Natural killer cell treated with Interleukin-12 subunit alpha and Interleukin-12 subunit beta and Interleukin-15 and Interleukin-18, amount 100 ng/mL, for 72 hours (primary cell): Measurements from ENCODE around the gene SLC23A2. TPM values are rescaled to one million over a fixed set of nuclear protein-coding genes. Genes with fewer than 3 reads are reported as not detected.

Experiments
- ATAC-seq, 2 donors: fragments of 150-1000 bp; cut with Tn5 transposase in 1 of 2; sonication (Bioruptor Pico), chemical (Tn5 transposase) in 1 of 2; 2 replicates each; pipeline ENCODE4 v1.10.0; 2021
- DNase-seq: peaks from one replicate; pipeline ENCODE4 v3.0.0; 2022; ENCODE audit warnings: low spot score
- H3K27ac Mint-ChIP-seq, 2 donors: 1 replicate in 1 of 2; 2 replicates in 1 of 2; pipeline ENCODE4 v1.8.0; 2022; ENCODE audit warnings: mixed read lengths in 2 of 2, mild to moderate bottlenecking in 1 of 2, moderate library complexity in 1 of 2
- H3K27me3 Mint-ChIP-seq, 2 donors: 1 replicate in 1 of 2; 2 replicates in 1 of 2; pipeline ENCODE4 v1.8.0; 2022; ENCODE audit warnings: mixed read lengths in 2 of 2
- H3K36me3 Mint-ChIP-seq: one replicate; pipeline ENCODE4 v1.8.0; 2022; ENCODE audit warnings: mixed read lengths
- H3K4me1 Mint-ChIP-seq, 2 donors: 1 replicate in 1 of 2; 2 replicates in 1 of 2; pipeline ENCODE4 v1.8.0; 2022; ENCODE audit warnings: low read depth in 2 of 2, mixed read lengths in 2 of 2, mild to moderate bottlenecking in 1 of 2
- H3K4me3 Mint-ChIP-seq: one replicate; pipeline ENCODE4 v1.8.0; 2022; ENCODE audit warnings: mixed read lengths
- H3K9me3 Mint-ChIP-seq: 2 replicates; pipeline ENCODE4 v1.8.0; 2022; ENCODE audit warnings: mixed read lengths
- total RNA-seq, 2 donors: library from RNA; stranded (reverse); gene quantifications; one replicate each; pipeline ENCODE4 v1.2.3, GENCODE V29; 2022

The SLC23A2 gene
- total RNA-seq, 2 donors from 2014 or later: 18.6 to 32.9 TPM

DNA sequence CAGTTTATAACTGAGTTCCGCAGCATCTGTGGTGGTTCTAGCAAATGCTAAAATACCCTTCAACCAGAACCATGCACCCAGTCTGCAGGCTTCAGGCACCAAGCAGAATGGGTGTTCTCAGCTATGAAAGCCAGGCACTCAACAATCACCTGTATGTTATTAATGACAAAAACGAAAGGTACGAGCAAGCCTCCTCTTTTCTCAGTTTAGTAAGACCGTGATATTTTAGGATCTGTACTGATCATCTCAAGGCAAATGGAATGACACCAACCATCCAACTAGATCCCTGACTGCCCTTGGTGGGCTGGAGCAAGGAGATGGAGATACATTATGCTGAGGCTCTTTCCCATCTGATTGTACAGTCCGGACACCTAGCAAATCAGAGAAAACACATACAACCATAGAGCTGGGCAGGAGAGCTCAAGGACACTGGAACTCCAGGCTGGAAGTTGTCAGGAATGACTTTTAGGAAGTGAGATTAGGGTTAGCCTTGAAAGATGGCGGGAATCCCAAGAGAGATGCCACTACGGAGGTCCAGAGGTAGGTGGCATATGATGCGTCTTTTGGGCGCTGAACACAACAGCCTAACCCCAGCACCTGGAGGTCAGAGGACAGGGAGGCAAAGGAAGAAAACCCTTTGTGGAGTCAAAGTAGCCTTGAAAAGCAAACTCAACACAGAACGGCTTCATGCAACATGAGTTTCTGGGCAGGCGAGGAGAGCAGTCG, 33.4 kb downstream of the SLC23A2 start:
- ATAC-seq (no peak), DNase-seq (no peak)
- Mint-ChIP-seq H3K27ac (peak overlapping the region in 1 of 2 donors; percentile 47), H3K9me3 (no peaks in the 10 kb centered on the region), H3K4me3 (no peak overlapping the region), H3K36me3 (peaks cover 8% of the 10 kb centered on the region), H3K27me3 (no peaks in the 10 kb centered on the region), H3K4me1 (peaks cover 4 to 11% of the 10 kb centered on the region in 2 donors)

DNA sequence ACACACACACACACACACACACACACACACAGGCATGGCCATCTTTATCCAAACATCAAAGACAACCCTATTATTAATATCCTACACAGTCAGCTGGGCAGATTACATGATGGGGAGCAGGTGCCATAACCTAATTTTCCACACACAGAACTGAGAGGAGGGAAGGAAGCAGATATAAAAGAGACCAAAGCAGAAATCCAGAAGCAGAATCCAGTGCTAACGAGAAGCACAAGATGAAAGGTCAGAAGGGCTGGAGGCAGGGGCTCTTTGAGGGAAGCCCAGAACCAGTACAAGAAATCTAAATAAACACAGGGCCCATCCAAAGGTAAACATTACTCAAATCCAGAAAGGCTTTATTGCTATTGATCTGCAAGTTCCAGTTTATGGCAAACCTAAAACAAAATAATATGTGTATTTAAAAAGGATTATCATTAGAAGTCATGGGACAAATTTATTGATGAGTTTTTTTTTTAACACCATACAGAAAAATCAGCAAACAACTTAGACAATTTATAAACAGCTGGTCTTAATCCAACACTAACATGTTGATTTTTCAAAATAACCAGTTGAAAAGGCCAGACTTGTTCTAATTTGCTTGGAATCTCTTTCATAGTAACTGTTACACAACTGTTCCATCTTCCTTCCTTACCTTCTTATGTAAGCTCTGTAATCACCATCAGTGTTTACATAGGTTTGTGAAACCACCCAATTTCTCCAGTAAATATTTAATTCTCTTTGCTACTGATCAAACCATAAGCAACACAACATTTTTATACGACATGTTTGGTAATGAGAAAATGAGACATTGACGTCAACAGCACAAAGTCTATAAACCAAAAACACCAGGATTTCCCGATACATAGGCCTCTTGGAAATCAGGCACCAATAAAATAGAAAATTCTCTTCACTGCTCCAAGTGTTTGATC, 34.2 kb downstream of the SLC23A2 start:
- no peak overlapping the region for H3K4me3 Mint-ChIP-seq
- peaks cover 4 to 10% of the 10 kb centered on the region in 2 donors for H3K4me1 Mint-ChIP-seq
- DNase-seq (no peak), ATAC-seq (no peak)
- peaks cover 8% of the 10 kb centered on the region for H3K36me3 Mint-ChIP-seq
- H3K9me3 Mint-ChIP-seq: no peaks in the 10 kb centered on the region
- no peaks in the 10 kb centered on the region for H3K27me3 Mint-ChIP-seq
- H3K27ac Mint-ChIP-seq: peak overlapping the region in 1 of 2 donors; percentile 47

DNA sequence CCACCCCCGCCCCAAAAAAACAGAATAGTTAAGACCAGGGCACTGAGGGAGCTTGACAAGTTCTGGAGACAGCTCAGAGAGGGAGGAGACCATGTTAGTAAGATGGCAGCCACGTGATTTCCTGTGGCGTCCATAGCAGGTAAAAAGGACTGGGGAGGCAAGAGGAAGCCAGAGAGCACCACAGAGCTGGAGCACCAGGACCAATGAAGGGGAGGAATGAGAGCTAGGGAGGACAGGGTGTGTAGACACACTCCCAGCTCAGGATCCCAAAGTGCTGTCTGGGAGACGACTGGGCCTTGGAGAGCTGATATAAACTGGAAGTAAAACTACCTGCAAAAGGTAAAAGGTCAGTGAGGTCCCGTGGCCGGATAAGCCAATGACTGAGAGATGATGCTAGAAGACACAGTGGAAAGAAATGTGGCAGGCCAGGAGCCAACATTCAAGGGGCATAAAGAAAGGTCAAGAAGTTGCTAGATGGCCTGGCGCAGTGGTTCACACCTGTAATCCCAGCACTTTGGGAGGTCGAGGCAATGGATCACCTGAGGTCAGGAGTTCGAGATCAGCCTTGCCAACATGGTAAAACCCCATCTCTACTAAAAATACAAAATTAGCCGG, 39.0 kb downstream of the SLC23A2 start:
- DNase-seq (no peak), ATAC-seq (peak; percentile 75 to 77)
- H3K9me3 Mint-ChIP-seq: no peaks in the 10 kb centered on the region
- peaks cover 13 to 20% of the 10 kb centered on the region in 2 donors for H3K4me1 Mint-ChIP-seq
- peak overlapping the region; percentile 65 for H3K4me3 Mint-ChIP-seq
- H3K27me3 Mint-ChIP-seq: no peaks in the 10 kb centered on the region
- H3K36me3 Mint-ChIP-seq: no peaks in the 10 kb centered on the region
- peak overlapping the region; percentile 73 to 80 for H3K27ac Mint-ChIP-seq

DNA sequence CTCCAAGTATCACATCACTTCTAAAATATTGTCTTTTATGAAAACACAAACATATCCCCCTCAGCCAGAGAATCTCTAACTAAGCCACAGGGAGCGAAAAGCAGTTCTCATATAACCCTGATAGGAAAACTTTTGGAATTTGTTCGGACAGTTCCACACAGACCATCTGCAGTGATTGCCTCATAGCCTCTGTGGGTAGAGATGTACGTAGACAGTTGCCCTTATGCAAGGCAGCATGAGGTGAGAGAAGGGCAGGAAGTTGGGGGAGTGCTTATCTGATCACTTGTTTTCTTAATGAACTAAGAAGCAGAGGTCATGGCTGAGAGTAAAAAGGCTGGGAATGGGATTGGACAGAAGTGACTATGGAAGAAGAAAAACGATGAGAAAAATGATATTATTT, 39.6 kb downstream of the SLC23A2 start:
- peak; percentile 68 for DNase-seq
- Mint-ChIP-seq H3K36me3 (no peaks in the 10 kb centered on the region), H3K27me3 (no peaks in the 10 kb centered on the region), H3K9me3 (no peaks in the 10 kb centered on the region), H3K27ac (peak overlapping the region; percentile 73 to 80), H3K4me3 (peak overlapping the region; percentile 65), H3K4me1 (peaks cover 13 to 20% of the 10 kb centered on the region in 2 donors)
- ATAC-seq: peak; percentile 94 to 95

DNA sequence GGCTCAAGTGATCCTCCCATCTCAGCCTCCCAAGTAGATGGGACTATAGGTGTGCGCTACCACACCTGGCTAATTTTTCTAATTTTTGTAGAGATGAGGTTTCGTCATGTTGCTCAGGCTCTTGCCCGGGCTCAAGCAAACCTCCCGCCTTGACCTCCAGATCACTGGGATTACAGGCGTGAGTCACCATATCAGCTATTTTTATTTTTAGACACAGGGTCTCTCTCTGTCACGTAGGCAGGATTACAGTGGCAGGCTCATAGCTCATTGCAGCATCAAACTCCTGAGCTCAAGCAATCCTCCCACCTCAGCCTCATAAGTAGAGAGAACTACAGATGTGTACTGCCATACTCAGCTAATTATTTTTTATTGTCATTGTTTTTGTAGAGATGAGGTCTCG, 41.7 kb downstream of the SLC23A2 start:
- ATAC-seq: no peak

DNA sequence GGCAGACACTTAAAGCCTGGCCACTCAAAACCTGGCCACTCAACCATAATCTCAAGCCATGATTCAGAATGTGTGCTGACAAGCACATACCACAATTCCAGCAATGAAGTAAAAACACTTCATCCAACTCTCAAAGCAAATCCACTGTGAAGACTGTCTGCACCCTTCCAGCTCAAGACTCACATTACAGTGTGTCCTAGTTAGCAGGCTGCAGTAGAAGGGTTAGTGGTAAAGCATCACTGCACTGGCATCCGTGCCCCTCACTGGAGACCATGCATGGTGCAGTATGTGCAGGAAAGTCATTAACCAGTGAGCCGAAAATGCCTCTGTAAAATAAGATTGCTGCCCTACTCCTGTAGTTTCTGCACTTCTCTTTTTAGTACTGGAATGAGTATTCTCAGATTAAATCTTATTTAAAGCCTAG, 43.4 kb downstream of the SLC23A2 start:
- Mint-ChIP-seq H3K9me3 (no peaks in the 10 kb centered on the region), H3K27ac (no peak overlapping the region), H3K4me3 (no peak overlapping the region), H3K36me3 (no peaks in the 10 kb centered on the region), H3K27me3 (no peaks in the 10 kb centered on the region), H3K4me1 (peaks cover 13 to 20% of the 10 kb centered on the region in 2 donors)
- no peak for ATAC-seq
- DNase-seq: no peak

More for the DNA sequence above, 41.7 kb downstream of the SLC23A2 start:
- H3K9me3 Mint-ChIP-seq: no peaks in the 10 kb centered on the region
- no peak overlapping the region for H3K4me3 Mint-ChIP-seq
- H3K27ac Mint-ChIP-seq: peak overlapping the region in 1 of 2 donors; percentile 40
- H3K27me3 Mint-ChIP-seq: no peaks in the 10 kb centered on the region
- H3K4me1 Mint-ChIP-seq: peaks cover 13 to 20% of the 10 kb centered on the region in 2 donors
- no peak for DNase-seq
- H3K36me3 Mint-ChIP-seq: no peaks in the 10 kb centered on the region

DNA sequence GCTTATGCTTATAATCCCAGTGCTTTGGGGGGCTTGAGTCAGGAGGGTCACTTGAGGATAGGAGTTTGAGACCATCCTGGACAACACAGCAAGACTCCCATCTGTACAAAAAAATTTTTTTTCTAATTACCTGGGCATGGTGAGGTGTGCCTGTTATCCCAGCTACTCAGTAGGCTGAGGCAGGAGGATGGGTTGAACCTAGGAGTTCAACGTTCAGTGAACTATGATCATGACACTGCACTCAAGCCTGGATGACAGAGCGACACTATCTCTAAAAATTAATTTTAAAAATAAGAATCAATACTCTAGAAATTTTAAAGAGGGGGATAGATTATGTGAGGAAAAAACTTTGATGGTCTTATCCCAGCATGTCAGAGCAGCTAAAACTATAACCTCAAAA, 44.1 kb downstream of the SLC23A2 start:
- DNase-seq (no peak), ATAC-seq (no peak)
- Mint-ChIP-seq H3K27ac (no peak overlapping the region), H3K36me3 (peaks cover 2% of the 10 kb centered on the region), H3K4me3 (no peak overlapping the region), H3K27me3 (no peaks in the 10 kb centered on the region), H3K4me1 (peaks cover 10 to 17% of the 10 kb centered on the region in 2 donors), H3K9me3 (no peaks in the 10 kb centered on the region)

DNA sequence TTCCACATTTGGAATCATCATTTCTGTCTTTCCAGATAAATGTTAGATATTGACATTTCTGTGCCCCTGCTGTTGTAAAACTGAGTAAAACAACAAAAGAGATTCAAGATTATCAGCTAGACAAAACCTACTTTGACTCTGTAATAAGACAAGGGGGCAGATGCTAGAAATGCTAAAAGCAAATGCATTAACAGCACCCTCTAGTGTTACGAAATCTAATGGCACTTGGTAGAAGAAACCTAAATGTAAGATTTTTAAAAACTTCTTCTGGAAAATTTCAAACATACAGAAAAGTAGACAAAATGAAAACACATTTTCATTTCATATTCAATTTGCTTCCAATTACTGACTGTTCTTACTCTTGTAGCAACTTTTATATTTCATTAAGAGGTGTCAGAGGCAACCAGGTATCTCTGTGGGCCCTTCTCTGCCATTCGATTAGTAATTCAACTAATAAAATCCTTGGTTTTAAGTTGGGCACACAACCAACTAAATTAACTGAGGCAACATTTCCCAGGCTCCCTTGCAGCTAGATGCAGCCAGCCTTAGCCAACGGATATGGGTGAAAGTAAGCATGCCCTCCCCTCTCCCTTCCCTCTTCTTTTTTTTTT, 45.0 kb downstream of the SLC23A2 start:
- DNase-seq: no peak
- ATAC-seq: peak in 1 of 2 donors; percentile 61
- Mint-ChIP-seq H3K4me1 (peaks cover 4 to 8% of the 10 kb centered on the region in 2 donors), H3K4me3 (no peak overlapping the region), H3K9me3 (no peaks in the 10 kb centered on the region), H3K36me3 (peaks cover 5% of the 10 kb centered on the region), H3K27ac (no peak overlapping the region), H3K27me3 (no peaks in the 10 kb centered on the region)

DNA sequence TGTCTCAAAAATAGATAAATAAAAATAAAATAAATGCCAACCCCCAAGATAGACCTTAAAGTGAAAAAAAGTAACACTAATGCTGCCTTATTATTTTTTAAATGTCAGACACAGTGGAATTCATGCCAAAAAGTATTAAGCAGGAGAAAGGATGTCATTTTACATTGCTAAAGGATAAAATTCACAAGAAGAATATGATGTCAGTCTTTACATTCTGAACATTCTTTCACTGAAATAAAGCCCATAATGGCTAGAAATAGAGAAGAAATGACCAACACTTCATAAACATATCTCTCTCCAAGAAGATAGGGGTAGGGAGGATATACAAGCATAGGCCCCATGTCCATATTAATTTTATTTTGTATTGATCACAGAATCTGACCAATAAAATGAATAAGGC, 47.4 kb downstream of the SLC23A2 start:
- peaks cover 5% of the 10 kb centered on the region for H3K36me3 Mint-ChIP-seq
- no peaks in the 10 kb centered on the region for H3K27me3 Mint-ChIP-seq

DNA sequence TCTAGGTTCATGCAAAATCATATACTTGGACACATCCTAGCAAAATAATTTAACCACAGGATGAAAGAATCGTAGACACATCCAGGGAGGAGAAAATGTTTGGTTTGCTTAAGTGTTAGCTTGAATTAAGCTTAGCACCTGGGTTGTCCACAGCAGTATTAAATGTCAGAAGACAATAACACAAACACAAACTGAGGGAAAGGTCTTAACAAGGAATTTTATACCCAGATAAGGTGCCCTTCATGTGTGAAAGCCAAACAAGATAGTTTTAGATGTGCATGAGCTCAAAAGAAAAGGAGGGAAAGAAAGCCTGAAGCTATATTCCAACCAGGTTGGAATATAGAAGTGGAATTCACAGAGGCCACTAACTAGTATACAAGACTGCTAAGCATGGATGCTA, 49.1 kb downstream of the SLC23A2 start:
- Mint-ChIP-seq H3K9me3 (no peaks in the 10 kb centered on the region), H3K4me1 (peaks cover 10 to 14% of the 10 kb centered on the region in 2 donors), H3K36me3 (peaks cover 5% of the 10 kb centered on the region), H3K27ac (no peak overlapping the region), H3K27me3 (no peaks in the 10 kb centered on the region), H3K4me3 (no peak overlapping the region)
- DNase-seq (no peak), ATAC-seq (no peak)

More for the DNA sequence above, 47.4 kb downstream of the SLC23A2 start:
- DNase-seq (no peak), ATAC-seq (no peak)
- Mint-ChIP-seq H3K4me3 (no peak overlapping the region), H3K9me3 (no peaks in the 10 kb centered on the region), H3K4me1 (peaks cover 9 to 13% of the 10 kb centered on the region in 2 donors), H3K27ac (no peak overlapping the region)

DNA sequence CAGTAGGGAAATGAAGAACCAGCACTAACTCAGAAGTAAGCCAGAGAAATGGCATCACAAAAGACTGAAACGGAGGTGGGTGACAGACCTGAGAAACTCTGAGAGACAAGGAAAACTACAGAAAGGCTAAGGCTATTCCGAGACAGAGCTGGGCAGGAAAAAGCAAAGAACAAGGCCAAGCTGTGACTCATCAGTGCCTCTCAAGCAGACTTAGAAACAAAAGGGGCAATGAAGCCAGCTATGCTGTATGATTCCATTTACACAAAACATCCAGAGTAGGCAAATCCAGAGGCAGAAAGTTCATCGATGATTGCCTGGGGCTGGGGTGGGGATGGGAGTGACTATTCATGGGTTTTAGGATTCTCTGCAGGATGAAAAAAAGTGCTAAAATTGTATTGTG, 50.0 kb downstream of the SLC23A2 start:
- ATAC-seq (no peak), DNase-seq (no peak)
- H3K9me3 Mint-ChIP-seq: no peaks in the 10 kb centered on the region
- H3K27ac Mint-ChIP-seq: no peak overlapping the region
- no peak overlapping the region for H3K4me3 Mint-ChIP-seq
- no peaks in the 10 kb centered on the region for H3K27me3 Mint-ChIP-seq
- H3K4me1 Mint-ChIP-seq: peaks cover 15 to 20% of the 10 kb centered on the region in 2 donors
- H3K36me3 Mint-ChIP-seq: peaks cover 5% of the 10 kb centered on the region

DNA sequence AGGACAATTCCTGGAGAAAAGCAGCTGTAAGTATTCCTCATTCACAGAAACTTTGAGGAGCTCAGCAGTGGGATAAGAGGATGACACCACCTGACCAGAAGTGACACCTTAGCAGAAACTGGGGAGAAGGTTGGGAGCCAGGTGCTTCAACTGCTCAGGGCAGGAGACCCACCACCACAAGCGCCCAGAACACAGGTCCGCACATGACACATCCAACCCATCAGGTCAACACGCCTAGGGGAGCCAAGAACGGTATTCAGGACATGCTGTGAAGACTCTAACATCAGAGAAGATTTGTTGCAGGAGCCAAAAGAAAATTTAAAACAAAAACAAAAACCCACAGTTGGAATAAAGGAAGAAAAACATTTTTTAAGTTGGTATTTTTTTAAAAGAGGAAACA, 50.5 kb downstream of the SLC23A2 start:
- no peak for ATAC-seq
- H3K36me3 Mint-ChIP-seq: peaks cover 5% of the 10 kb centered on the region

DNA sequence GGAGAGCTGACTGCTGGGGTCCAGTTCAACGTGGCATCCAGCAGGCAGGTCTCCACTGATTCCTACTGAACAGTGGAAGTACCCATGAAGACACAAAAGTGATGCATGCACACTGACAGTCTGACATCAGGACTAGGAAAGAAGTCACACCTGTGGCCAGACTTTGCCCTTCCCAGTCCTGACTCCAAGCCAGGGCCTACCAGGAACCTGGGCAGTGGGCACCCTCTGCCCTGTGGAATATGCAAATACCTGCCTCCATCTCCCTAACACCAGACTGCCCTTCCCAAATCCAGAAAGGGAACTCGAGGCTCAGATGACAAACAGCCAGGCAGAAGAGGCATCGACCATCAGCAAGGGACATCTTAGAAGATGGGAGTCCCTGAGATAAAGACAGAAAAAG, 50.9 kb downstream of the SLC23A2 start:
- Mint-ChIP-seq H3K36me3 (peaks cover 5% of the 10 kb centered on the region), H3K27ac (peak overlapping the region in 1 of 2 donors; percentile 0), H3K27me3 (no peaks in the 10 kb centered on the region), H3K4me1 (peaks cover 15 to 20% of the 10 kb centered on the region in 2 donors), H3K9me3 (no peaks in the 10 kb centered on the region), H3K4me3 (no peak overlapping the region)
- ATAC-seq (no peak), DNase-seq (no peak)

More for the DNA sequence above, 50.5 kb downstream of the SLC23A2 start:
- H3K9me3 Mint-ChIP-seq: no peaks in the 10 kb centered on the region
- no peak for DNase-seq
- H3K4me3 Mint-ChIP-seq: no peak overlapping the region
- H3K27me3 Mint-ChIP-seq: no peaks in the 10 kb centered on the region
- H3K4me1 Mint-ChIP-seq: peaks cover 15 to 20% of the 10 kb centered on the region in 2 donors
- no peak overlapping the region for H3K27ac Mint-ChIP-seq
